DMS153 (cell line): ENCODE measurements around the gene PAFAH1B2.

Experiments used
- DNase-seq: peaks from one replicate; lab custom pipeline; 2025; lab: John Stamatoyannopoulos, UW

The PAFAH1B2 gene

DNA sequence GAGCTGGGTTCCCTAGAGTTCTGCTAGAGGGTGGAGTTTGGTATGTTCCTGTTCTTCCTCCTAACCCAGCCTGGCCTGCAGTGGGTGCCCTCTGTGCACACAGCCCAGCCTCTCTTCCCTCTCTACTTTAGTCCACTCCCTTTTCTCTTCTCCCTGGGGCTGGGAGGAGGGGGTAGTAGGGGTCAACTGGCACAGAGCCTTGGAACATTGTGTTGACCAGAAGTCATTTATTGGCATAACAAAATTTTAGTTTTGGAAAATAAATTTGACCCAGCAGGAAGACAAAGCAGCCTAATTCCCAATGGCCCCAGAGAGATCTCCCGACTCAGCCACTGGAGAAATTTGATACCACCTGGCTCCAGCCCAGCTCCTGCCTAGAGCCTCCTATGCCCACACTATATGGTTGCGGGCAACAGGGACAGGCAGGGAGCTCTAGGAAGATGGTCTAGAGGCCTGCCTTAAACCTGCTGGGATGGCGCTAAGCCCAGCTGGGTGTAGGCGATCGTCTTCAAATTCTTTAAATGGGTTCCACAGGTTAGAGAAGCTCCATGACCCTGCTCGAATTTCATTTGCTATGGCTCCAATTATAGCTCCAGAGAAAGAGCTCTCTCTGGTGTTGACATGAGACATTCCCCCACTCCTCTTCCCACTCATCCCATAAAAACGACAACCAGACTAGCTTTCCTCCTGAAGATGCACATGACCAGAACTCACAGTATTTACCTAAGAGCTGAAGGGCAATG, 77.9 kb downstream of the PAFAH1B2 start:
- peak; percentile 43 for DNase-seq

DNA sequence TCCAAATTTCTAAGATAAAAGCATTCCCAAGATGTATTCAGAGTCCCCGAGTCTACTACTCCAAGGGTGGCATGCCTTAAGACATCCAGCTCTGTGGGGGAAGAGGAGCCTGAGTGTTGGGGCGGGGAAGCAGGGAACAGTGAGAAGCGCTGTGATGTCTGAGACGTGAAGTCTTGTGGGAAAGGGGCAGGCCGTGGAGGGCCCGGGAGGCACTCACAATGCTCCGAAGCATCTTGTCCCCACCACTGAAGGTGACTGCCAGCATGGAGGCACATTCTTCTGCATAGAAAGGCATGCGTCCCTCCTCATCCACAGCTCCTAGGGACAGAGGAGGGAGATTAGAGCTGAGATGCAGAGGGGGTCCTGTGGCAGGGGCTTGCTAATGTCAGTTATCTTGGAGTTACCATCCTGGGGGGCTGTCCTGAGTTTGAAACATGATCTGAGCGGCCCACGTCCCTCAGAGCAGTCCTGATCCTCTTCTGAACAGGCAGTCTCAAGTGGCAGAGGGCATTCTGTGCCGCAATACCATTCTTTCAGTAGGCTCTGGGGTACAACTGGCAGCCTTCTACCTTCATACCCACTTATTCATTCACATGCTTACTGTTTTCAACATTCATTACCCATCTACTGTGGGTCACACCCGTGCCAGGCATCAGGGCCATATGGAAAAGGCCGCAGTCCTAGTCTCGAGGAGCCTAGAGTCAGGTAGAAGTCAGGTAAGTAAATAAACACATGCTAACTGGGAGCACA, 79.1 kb downstream of the PAFAH1B2 start:
- no peak for DNase-seq

DNA sequence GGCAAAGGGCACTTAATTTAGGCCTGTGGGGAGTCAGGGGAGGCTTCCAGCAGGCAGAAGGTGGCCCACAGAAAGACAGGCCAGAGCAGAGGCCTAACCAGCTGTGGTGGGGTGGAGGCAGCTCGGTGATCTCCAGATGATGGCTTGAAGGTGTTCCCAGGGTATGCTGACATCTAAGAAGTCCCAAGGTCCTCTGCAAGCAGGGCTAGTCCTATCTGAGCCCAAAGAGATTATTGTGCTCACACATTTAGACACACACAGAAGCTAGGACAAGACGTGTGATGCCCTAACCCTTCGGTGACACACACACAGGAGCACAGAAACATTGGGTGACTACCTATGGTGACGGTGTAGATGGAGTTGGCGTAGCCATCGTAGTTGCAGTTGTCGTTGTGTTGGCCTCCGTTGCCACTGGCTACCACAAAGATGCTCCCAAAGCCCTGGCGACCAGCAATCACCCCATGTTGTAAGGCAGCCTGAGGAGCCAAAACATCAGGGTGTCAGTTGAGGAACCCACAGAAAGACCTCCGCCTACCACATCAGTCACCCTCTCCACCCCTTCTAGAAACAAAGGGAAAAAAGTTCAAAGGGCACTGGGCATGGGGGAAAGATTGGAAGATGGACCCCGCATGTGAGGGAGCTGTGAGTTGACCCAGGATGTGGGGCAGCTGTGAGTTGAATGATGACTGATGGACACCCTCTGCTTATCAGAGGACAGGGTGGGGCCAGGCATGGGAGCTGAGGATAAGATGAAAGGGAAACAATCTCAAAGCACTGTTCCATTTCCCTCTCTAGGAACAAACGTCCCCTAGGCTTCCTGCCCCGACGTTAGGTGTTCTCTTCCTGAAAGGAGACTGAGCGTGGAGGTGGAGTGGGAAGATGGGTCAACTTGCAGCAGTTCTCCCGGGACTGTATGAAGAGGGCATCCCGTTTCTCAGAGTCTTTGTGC, 79.9 kb downstream of the PAFAH1B2 start:
- no peak for DNase-seq

DNA sequence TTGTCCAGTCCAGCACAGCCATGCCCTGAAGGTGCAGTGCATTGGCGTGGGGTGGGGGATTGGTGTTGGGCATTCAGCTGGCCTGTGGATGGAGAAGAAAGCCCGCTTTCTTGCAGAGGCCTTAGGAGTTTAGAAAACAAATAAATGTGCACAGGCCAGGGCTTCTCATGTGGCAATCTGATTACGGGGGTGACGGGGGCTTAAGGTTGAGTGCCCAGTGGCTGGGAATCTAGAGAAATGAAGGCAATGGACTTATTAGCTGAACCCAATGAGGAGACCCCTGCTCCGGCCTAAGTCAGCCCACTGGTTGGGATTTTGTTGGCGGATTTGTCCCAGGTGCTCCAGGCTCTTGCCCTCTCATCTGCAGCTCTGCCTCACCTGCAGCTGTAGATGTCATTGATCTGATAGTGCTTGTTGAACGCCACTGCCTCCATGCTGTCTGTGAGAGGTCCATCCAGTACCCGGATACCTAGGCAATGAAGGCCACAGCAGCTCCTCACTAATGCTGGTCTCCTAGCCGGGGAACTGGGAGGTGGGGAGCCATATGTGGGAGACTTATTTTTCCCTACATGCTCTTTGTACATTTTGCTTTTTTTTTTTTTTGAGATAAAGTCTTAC, 81.6 kb downstream of the PAFAH1B2 start:
- DNase-seq: no peak
